GM12875 (cell line): ENCODE measurements around the gene NAT10.

ENCODE experiments used
- H3K4me3 ChIP-seq: one replicate; pipeline ENCODE4 v1.5.1; 2011; ENCODE audit warnings: low read depth, low read length, control low read depth
- CTCF ChIP-seq: IDR thresholded peaks from 2 replicates; pipeline ENCODE4 v1.5.1; 2011; ENCODE audit warnings: low read depth, mild to moderate bottlenecking, control low read depth, inconsistent platforms, low read length, moderate library complexity, borderline replicate concordance; ENCODE audit not compliant: insufficient read depth

Gene NAT10

GRCh38 chr11:34190192-34191139 is 85.0 kb downstream of the NAT10 start:
- H3K4me3 ChIP-seq: no peak overlapping the region
- no peak for TF ChIP-seq CTCF

GRCh38 chr11:34191578-34191977 is 86.1 kb downstream of the NAT10 start:
- H3K4me3 ChIP-seq: no peak overlapping the region
- no peak for TF ChIP-seq CTCF

GRCh38 chr11:34192481-34193401 is 87.3 kb downstream of the NAT10 start:
- no peak overlapping the region for H3K4me3 ChIP-seq
- TF ChIP-seq CTCF: no peak

- no peak for TF ChIP-seq CTCF
- H3K4me3 ChIP-seq: no peak overlapping the region
These were observed 89.3 kb downstream of the NAT10 start for GRCh38 chr11:34194576-34195335.
